Measurements from ENCODE around the gene GPR135. TPM values are rescaled to one million over a fixed set of nuclear protein-coding genes. Genes with fewer than 3 reads are reported as not detected.

GPR135 gene
- total and polyA plus RNA-seq, 2 of the 13 experiments (the other 11 are each of a cell fraction or from before 2014, with no cell fraction given): 0.46 to 1.3 TPM

DNA sequence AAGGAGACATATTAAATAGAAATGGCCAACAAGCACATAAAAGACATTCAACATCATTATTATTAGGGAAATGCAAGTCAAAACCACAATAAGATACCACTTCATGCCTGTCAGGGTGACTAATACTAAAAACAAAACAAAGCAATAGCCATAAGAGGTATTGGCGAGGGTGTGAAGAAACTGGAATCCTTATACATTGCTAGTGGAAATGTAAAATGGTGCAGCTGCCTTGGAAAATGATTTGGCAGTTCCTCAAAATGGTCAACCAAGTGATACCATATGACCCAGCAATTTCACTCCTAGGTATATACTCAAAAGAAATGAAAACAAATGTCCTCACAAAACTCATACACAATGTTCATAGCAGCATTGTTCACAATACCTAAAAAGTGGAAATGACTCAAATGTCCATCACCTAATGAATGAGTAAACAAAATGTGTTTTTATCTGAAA lies 27.0 kb downstream of the GPR135 start (continued):
- TF ChIP-seq BCL3 (CRISPR knock-in tag; IDR thresholded peaks at IDR 0.05): no peak
- no peak for TF ChIP-seq ZNF646 (CRISPR knock-in tag; IDR thresholded peaks at IDR 0.05)
- TF ChIP-seq NFIB (CRISPR knock-in tag; IDR thresholded peaks at IDR 0.05; ENCODE audit: borderline replicate concordance): no peak
- TF ChIP-seq MLLT10 (CRISPR knock-in tag; IDR thresholded peaks at IDR 0.05): no peak

- ATAC-seq (no peak), FAIRE-seq (no peak), DNase-seq (ENCODE audit: low spot score) (no peak)
- no peak overlapping the region for H3K4me3 ChIP-seq (replicated peaks in 1 of 3; ENCODE audit: insufficient read depth in 1 of 3, low read depth in 2 of 3, low read length in 3 of 3)
- H3K4me2 ChIP-seq (ENCODE audit: low read depth, low read length): no peak overlapping the region
- no peaks in the 10 kb centered on the region for H3K79me2 ChIP-seq (ENCODE audit: insufficient read depth, low read length)
- H3K4me1 ChIP-seq (ENCODE audit: insufficient read depth, low read length): no peaks in the 10 kb centered on the region
- BruUV-seq (replicated peaks): no TSS peak
- ChIA-PET POLR2A (no interaction called here), CTCF (ENCODE audit: low intra/inter-chr PET ratio, low total read pairs) (no interaction called here)
- intact Hi-C loops (cut with micrococcal nuclease; ENCODE audit: unreplicated experiment): no loop called here
- TF ChIP-seq, protein P1, sequence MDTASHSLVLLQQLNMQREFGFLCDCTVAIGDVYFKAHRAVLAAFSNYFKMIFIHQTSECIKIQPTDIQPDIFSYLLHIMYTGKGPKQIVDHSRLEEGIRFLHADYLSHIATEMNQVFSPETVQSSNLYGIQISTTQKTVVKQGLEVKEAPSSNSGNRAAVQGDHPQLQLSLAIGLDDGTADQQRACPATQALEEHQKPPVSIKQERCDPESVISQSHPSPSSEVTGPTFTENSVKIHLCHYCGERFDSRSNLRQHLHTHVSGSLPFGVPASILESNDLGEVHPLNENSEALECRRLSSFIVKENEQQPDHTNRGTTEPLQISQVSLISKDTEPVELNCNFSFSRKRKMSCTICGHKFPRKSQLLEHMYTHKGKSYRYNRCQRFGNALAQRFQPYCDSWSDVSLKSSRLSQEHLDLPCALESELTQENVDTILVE (CRISPR knock-in tag; IDR thresholded peaks at IDR 0.05): no peak
- TF ChIP-seq, protein P2, sequence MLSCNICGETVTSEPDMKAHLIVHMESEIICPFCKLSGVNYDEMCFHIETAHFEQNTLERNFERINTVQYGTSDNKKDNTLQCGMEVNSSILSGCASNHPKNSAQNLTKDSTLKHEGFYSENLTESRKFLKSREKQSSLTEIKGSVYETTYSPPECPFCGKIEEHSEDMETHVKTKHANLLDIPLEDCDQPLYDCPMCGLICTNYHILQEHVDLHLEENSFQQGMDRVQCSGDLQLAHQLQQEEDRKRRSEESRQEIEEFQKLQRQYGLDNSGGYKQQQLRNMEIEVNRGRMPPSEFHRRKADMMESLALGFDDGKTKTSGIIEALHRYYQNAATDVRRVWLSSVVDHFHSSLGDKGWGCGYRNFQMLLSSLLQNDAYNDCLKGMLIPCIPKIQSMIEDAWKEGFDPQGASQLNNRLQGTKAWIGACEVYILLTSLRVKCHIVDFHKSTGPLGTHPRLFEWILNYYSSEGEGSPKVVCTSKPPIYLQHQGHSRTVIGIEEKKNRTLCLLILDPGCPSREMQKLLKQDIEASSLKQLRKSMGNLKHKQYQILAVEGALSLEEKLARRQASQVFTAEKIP (CRISPR knock-in tag; IDR thresholded peaks at IDR 0.05; ENCODE audit: borderline replicate concordance): no peak
- no peak for TF ChIP-seq ZNF253 (CRISPR knock-in tag; IDR thresholded peaks at IDR 0.05; ENCODE audit: borderline replicate concordance)
- H3K36me3 ChIP-seq (replicated peaks in 1 of 2; ENCODE audit: control insufficient read depth in 1 of 2, insufficient read depth in 2 of 2, low read length in 2 of 2): no peaks in the 10 kb centered on the region
- no peaks in the 10 kb centered on the region for H3K9me3 ChIP-seq (ENCODE audit: low read length)
- H4K20me1 ChIP-seq (ENCODE audit: insufficient read depth, low read length): no peaks in the 10 kb centered on the region
- no peak overlapping the region for H3K9ac ChIP-seq (ENCODE audit: insufficient read depth, low read depth, low read length)
- H3K27ac ChIP-seq (ENCODE audit: extremely low read length, insufficient read depth, low read length): no peak overlapping the region
- in situ Hi-C loops (cut with HindIII; ENCODE audit: extremely low pct_ligation_motif_present, low pct_unique_long_range_greater_than_20kb): no loop called here
- 100% methylated on average over 1 of the region's 1 CpG for WGBS (ENCODE audit: low lambda C conversion rate)
- H3K27me3 ChIP-seq (ENCODE audit: control insufficient read depth in 1 of 2, insufficient read depth in 2 of 2, low read length in 2 of 2): no peaks in the 10 kb centered on the region
- H2AFZ ChIP-seq (ENCODE audit: low read length): no peak overlapping the region
Observed at GRCh38 chr14:59435987-59436386, 29.2 kb downstream of the GPR135 start.

Data from HepG2 (cell line).